Measurements from ENCODE around the gene NCOA3. TPM values are rescaled to one million over a fixed set of nuclear protein-coding genes. Genes with fewer than 3 reads are reported as not detected.

NCOA3 gene
- total RNA-seq, 1 experiment from 2014 or later: 23.3 TPM

DNA sequence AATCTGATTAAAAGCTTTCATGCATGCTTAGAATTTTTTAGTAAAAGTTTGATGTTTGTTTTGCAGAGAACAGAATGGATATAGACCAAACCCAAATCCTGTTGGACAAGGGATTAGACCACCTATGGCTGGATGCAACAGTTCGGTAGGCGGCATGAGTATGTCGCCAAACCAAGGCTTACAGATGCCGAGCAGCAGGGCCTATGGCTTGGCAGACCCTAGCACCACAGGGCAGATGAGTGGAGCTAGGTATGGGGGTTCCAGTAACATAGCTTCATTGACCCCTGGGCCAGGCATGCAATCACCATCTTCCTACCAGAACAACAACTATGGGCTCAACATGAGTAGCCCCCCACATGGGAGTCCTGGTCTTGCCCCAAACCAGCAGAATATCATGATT lies 133.6 kb downstream of the NCOA3 start:
- H4K5ac ChIP-seq (ENCODE audit: insufficient read length, low read depth, low read length): no peak overlapping the region
- H3K23me2 ChIP-seq (ENCODE audit: insufficient read length, low read depth, low read length, poor library complexity, severe bottlenecking): no peaks in the 10 kb centered on the region
- no peak overlapping the region for H3K56ac ChIP-seq (ENCODE audit: insufficient read length, low read depth, low read length)
- no peak overlapping the region for H2BK120ac ChIP-seq (ENCODE audit: low read depth, low read length, poor library complexity, severe bottlenecking)
- no peak overlapping the region for H4K91ac ChIP-seq (ENCODE audit: insufficient read length, low read depth, low read length)
- H3K18ac ChIP-seq (ENCODE audit: insufficient read length, low read depth, low read length): no peak overlapping the region
- DNase-seq: no peak
- Mint-ChIP-seq H3K9me3 (no peaks in the 10 kb centered on the region), H3K36me3 (ENCODE audit: insufficient read depth in 1 of 3, low read depth in 3 of 3) (peaks cover 25 to 50% (median 45%) of the 10 kb centered on the region in 3 experiments), H3K27me3 (ENCODE audit: low read depth) (no peaks in the 10 kb centered on the region), H3K4me3 (no peak overlapping the region), H3K4me1 (no peaks in the 10 kb centered on the region), H3K27ac (no peak overlapping the region)
- no peak overlapping the region for H2AFZ ChIP-seq (ENCODE audit: low read length)
- WGBS (ENCODE audit: extremely low coverage, insufficient read length, low lambda C conversion rate): no CpG with 5 or more reads among the region's 4 CpGs
- H3K4ac ChIP-seq (ENCODE audit: low read depth, low read length): no peak overlapping the region
- H3T11ph ChIP-seq (ENCODE audit: low read length): no peak overlapping the region
- H4K20me1 ChIP-seq (ENCODE audit: control insufficient read depth, insufficient read depth, insufficient read length): no peaks in the 10 kb centered on the region
- no peak overlapping the region for H2BK12ac ChIP-seq (ENCODE audit: insufficient read length, low read depth, low read length)
- H3K23ac ChIP-seq (ENCODE audit: insufficient read length, low read depth, low read length): no peak overlapping the region
- no peak overlapping the region for H2BK5ac ChIP-seq (ENCODE audit: insufficient read length, low read length)
- H3K27ac ChIP-seq (ENCODE audit: insufficient read length, low read depth, low read length): no peak overlapping the region
- H3K9me3 ChIP-seq (ENCODE audit: control insufficient read depth, low read depth, low read length): no peaks in the 10 kb centered on the region
- H2BK20ac ChIP-seq (ENCODE audit: low read depth, low read length, poor library complexity, severe bottlenecking): no peak overlapping the region
- no peak overlapping the region for H3K14ac ChIP-seq (ENCODE audit: insufficient read depth, low read length)
- H3K79me2 ChIP-seq (ENCODE audit: insufficient read depth, low read length): no peaks in the 10 kb centered on the region
- H3K79me1 ChIP-seq (ENCODE audit: insufficient read depth, low read depth, low read length, poor library complexity, severe bottlenecking): no peaks in the 10 kb centered on the region
- TF ChIP-seq, protein P1, sequence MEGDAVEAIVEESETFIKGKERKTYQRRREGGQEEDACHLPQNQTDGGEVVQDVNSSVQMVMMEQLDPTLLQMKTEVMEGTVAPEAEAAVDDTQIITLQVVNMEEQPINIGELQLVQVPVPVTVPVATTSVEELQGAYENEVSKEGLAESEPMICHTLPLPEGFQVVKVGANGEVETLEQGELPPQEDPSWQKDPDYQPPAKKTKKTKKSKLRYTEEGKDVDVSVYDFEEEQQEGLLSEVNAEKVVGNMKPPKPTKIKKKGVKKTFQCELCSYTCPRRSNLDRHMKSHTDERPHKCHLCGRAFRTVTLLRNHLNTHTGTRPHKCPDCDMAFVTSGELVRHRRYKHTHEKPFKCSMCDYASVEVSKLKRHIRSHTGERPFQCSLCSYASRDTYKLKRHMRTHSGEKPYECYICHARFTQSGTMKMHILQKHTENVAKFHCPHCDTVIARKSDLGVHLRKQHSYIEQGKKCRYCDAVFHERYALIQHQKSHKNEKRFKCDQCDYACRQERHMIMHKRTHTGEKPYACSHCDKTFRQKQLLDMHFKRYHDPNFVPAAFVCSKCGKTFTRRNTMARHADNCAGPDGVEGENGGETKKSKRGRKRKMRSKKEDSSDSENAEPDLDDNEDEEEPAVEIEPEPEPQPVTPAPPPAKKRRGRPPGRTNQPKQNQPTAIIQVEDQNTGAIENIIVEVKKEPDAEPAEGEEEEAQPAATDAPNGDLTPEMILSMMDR (conservative IDR thresholded peaks at IDR 0.05): no peak
- H3K4me2 ChIP-seq (ENCODE audit: insufficient read depth, insufficient read length, low read length): no peak overlapping the region
- no peaks in the 10 kb centered on the region for H3K4me1 ChIP-seq (ENCODE audit: insufficient read depth, low read length)
- no peak overlapping the region for H2AK5ac ChIP-seq (ENCODE audit: insufficient read length, low read length)
- no peaks in the 10 kb centered on the region for H3K27me3 ChIP-seq (ENCODE audit: insufficient read depth, low read length)
- H3K9ac ChIP-seq (ENCODE audit: extremely low read depth, insufficient read length, low read length): no peak overlapping the region
- H4K8ac ChIP-seq (replicated peaks; ENCODE audit: insufficient read length, low read depth, low read length): no peak overlapping the region
- H2BK15ac ChIP-seq (ENCODE audit: low read depth, low read length): no peak overlapping the region

All from H9 (cell line).